ENCODE data around the gene EPHA8. TPM values are rescaled to one million over a fixed set of nuclear protein-coding genes. Genes with fewer than 3 reads are reported as not detected.

EPHA8 gene
- total RNA-seq, 1 experiment from 2014 or later, result 0.07 TPM

DNA sequence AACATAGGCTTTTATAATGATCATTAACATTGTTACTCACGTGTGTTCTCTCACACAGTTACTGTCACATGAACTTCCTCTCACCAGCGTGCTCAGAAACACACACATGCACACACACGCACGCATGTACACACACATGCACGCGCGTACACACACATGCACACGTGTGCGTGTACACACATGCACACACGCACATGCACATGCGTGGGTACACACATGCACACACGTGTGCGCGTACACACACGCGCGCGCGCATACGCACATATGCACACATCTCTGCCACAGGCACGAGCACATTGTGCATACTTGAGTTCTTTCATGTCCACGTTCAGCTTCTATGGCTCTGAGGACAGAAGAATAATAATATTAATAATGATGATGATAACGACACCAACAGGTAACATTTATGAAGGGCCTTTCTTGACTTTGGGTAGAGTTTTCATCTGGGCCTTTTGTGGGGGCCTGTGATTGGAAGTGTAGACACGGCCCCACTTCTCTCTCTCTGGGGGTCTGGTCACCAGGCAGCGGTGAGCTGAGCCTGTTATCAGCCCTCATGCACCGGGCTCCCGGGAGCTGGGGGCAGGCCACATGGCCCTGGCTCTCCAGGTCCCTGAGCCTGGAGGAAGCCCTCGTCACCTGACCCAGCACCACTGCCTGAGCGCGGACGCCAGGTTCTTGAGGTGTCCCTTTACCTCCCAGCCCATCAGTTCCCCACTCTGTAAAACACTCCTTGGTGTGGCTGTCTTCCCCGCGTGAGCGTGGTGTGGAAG is 7.0 kb downstream of the EPHA8 start:
- ChIA-PET CTCF (no interaction called here), POLR2A (ENCODE audit: unreplicated experiment) (no interaction called here)
- intact Hi-C loops (cut with micrococcal nuclease), result no loop called here
- no peaks in the 10 kb centered on the region for H3K4me1 ChIP-seq (ENCODE audit: insufficient read depth, low read length)
- ATAC-seq (no peak), DNase-seq (no peak)
- no peaks in the 10 kb centered on the region for H3K9me2 ChIP-seq (replicated peaks; ENCODE audit: low read length)
- no peak overlapping the region for H3K27ac ChIP-seq (ENCODE audit: low read length)
- BruUV-seq (replicated peaks), result no TSS peak
- TF ChIP-seq, protein P1, sequence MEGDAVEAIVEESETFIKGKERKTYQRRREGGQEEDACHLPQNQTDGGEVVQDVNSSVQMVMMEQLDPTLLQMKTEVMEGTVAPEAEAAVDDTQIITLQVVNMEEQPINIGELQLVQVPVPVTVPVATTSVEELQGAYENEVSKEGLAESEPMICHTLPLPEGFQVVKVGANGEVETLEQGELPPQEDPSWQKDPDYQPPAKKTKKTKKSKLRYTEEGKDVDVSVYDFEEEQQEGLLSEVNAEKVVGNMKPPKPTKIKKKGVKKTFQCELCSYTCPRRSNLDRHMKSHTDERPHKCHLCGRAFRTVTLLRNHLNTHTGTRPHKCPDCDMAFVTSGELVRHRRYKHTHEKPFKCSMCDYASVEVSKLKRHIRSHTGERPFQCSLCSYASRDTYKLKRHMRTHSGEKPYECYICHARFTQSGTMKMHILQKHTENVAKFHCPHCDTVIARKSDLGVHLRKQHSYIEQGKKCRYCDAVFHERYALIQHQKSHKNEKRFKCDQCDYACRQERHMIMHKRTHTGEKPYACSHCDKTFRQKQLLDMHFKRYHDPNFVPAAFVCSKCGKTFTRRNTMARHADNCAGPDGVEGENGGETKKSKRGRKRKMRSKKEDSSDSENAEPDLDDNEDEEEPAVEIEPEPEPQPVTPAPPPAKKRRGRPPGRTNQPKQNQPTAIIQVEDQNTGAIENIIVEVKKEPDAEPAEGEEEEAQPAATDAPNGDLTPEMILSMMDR (conservative IDR thresholded peaks at IDR 0.05; ENCODE audit: low read depth, low read length), result no peak
- TF ChIP-seq EZH2phosphoT487 (IDR thresholded peaks at IDR 0.05; ENCODE audit: borderline replicate concordance, low read length) (no peak), EZH2 (IDR thresholded peaks at IDR 0.05; ENCODE audit: low read length, unreplicated experiment) (no peak)
- no peak overlapping the region for H3K9ac ChIP-seq (ENCODE audit: low read length)
- H3K79me2 ChIP-seq (ENCODE audit: low read length), result no peaks in the 10 kb centered on the region
- no peak overlapping the region for H2AFZ ChIP-seq (ENCODE audit: low read length)
- H3K4me2 ChIP-seq (ENCODE audit: low read length), result no peak overlapping the region
- no peaks in the 10 kb centered on the region for H3F3A ChIP-seq (ENCODE audit: low read length, unreplicated experiment)
- H3K36me3 ChIP-seq (ENCODE audit: low read depth, low read length), result no peaks in the 10 kb centered on the region
- H3K27me3 ChIP-seq (ENCODE audit: low read length), result peaks cover 33% of the 10 kb centered on the region
- H3K4me3 ChIP-seq (ENCODE audit: low read length), result no peak overlapping the region
- H3K9me3 ChIP-seq (ENCODE audit: low read length), result no peaks in the 10 kb centered on the region
- H4K20me1 ChIP-seq (ENCODE audit: low read length), result no peaks in the 10 kb centered on the region

DNA sequence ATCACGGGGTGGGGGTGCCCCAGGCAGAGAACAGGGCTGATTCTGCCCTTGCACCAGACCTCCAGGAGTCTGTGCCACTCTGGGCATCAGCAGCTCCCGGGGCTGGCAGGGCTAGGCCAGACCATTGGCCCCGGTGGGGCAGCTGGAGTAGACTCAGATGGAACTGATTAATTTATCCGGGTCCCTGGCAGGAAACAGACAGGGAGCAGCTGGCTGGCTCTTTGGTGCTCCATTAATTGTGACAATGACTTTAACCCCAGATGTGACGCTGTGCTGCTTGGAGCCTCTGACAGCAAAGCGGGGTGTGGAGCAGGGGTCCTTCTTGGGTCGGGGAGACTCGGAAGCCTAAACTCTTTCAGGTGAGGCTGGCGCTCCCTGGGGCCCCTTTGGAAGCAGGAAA is 9.5 kb downstream of the EPHA8 start:
- no peak for TF ChIP-seq EZH2 (IDR thresholded peaks at IDR 0.05; ENCODE audit: low read length, unreplicated experiment)
- H3K36me3 ChIP-seq (ENCODE audit: low read depth, low read length), result no peaks in the 10 kb centered on the region
- H4K20me1 ChIP-seq (ENCODE audit: low read length), result no peaks in the 10 kb centered on the region
- H3K4me2 ChIP-seq (ENCODE audit: low read length), result no peak overlapping the region
- peaks cover 36% of the 10 kb centered on the region for H3K27me3 ChIP-seq (ENCODE audit: low read length)
- no peaks in the 10 kb centered on the region for H3K9me3 ChIP-seq (ENCODE audit: low read length)
- no peak overlapping the region for H3K27ac ChIP-seq (ENCODE audit: low read length)
- BruUV-seq (replicated peaks), result no TSS peak
- no peaks in the 10 kb centered on the region for H3K79me2 ChIP-seq (ENCODE audit: low read length)
- DNase-seq (no peak), ATAC-seq (no peak)
- peaks cover 1% of the 10 kb centered on the region for H3F3A ChIP-seq (ENCODE audit: low read length, unreplicated experiment)
- CTCF ChIA-PET, result no interaction called here
- H3K4me3 ChIP-seq (ENCODE audit: low read length), result no peak overlapping the region
- no peaks in the 10 kb centered on the region for H3K4me1 ChIP-seq (ENCODE audit: insufficient read depth, low read length)
- no peak overlapping the region for H3K9ac ChIP-seq (ENCODE audit: low read length)
- POLR2A ChIA-PET (ENCODE audit: unreplicated experiment), result no interaction called here
- intact Hi-C loops (cut with micrococcal nuclease), result no loop called here
- no peaks in the 10 kb centered on the region for H3K9me2 ChIP-seq (replicated peaks; ENCODE audit: low read length)
- no peak overlapping the region for H2AFZ ChIP-seq (ENCODE audit: low read length)

DNA sequence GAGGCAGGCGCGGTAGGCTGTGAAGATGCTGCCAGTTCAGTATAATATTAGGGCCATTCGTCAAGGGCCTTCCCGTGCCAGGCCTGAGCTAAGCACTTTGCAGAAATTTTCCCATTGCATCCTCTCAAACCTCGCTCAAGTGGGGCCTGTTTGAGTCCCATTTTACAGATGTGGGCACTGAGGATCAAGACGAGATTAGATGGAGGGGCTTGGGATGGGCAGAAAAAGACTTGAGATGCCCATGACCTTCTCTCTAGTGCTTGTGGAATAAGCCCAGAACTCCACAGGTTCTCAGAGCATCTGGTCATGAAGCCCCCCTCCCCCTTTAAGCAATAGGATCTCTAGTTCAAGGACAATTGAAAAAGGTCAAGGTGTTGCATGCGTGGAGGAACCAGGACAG is 9.9 kb downstream of the EPHA8 start:
- Histone ChIP-seq H3K27ac (ENCODE audit: low read length) (no peak overlapping the region), H3K79me2 (ENCODE audit: low read length) (no peaks in the 10 kb centered on the region), H3K4me3 (ENCODE audit: low read length) (no peak overlapping the region), H2AFZ (ENCODE audit: low read length) (no peak overlapping the region), H3K4me1 (ENCODE audit: insufficient read depth, low read length) (no peaks in the 10 kb centered on the region), H4K20me1 (ENCODE audit: low read length) (no peaks in the 10 kb centered on the region), H3K27me3 (ENCODE audit: low read length) (peaks cover 36% of the 10 kb centered on the region), H3K4me2 (ENCODE audit: low read length) (no peak overlapping the region), H3K9me2 (replicated peaks; ENCODE audit: low read length) (no peaks in the 10 kb centered on the region), H3K9me3 (ENCODE audit: low read length) (0 out of 2 replicates have a peak, but pooled peaks cover 2% of the 10 kb centered on the region), H3K36me3 (ENCODE audit: low read depth, low read length) (no peaks in the 10 kb centered on the region), H3F3A (ENCODE audit: low read length, unreplicated experiment) (peaks cover 5% of the 10 kb centered on the region), H3K9ac (ENCODE audit: low read length) (no peak overlapping the region)
- TF ChIP-seq EZH2 (IDR thresholded peaks at IDR 0.05; ENCODE audit: low read length, unreplicated experiment) (no peak), EZH2phosphoT487 (IDR thresholded peaks at IDR 0.05; ENCODE audit: borderline replicate concordance, low read length) (no peak)
- TF ChIP-seq, protein P1 (conservative IDR thresholded peaks at IDR 0.05; ENCODE audit: low read depth, low read length), result no peak
- ATAC-seq, result no peak
- no TSS peak for BruUV-seq (replicated peaks)
- DNase-seq, result no peak
- intact Hi-C loops (cut with micrococcal nuclease), result no loop called here
- CTCF ChIA-PET, result no interaction called here
- POLR2A ChIA-PET (ENCODE audit: unreplicated experiment), result no interaction called here

Measured in PC-3 (cell line).